HG03565 (cell line): ENCODE data around the gene POM121L2.

Experiments used
- ATAC-seq: cut with Tn5 transposase; IDR thresholded peaks from one replicate; pipeline ENCODE4 v1.9.1; 2021; ENCODE audit warnings: mild to moderate bottlenecking, moderate library complexity; ENCODE audit not compliant: unreplicated experiment

The POM121L2 gene

DNA sequence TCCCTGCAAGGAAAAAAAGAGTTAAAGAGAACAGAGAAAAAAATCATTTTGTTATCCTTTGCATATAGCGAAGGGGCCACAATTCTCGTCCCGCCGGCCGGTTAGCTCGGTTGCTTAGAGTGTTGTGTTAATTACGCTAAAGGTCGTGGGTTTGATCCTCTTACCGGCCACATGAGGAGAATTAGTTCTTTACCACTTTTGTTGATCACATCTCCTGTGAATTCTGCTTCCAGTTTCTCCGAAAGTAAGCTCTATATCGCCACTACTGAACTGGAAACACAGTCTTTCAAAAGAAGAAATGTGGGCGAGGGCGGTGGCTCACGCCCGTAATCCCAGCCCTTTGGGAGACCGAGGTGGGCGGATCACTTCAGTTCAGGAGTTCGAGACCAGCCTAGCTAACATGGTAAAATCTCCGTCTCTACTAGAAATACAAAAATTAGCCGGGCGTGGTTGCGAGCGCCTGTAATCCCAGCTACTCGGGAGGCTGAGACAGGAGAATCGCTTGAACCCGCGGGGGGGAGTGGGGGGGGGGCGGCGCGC, 51.2 kb downstream of the POM121L2 start:
- no peak for ATAC-seq

DNA sequence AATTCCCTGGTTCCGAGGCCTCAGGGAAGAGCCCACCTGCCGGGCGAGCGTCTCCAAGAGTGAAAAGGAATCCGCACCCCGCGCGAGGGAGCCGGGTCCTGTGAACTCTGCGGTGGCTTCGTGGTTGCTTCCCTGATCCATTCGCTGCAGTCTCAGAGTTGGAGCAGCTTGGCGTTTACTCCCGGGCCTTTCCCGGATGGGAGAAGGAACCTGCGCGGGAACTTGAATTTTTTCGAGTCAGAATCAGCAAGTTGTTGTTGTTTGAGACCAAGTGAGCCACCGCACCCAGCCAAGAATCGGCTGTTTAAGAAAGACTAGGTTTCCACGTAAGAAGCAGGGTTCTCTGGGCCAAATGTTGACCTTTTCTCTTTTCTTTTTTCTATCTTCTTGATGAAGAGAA, 51.7 kb downstream of the POM121L2 start:
- no peak for ATAC-seq
